IMR-90 (cell line): ENCODE data around the gene AGAP1. TPM values are rescaled to one million over a fixed set of nuclear protein-coding genes. Genes with fewer than 3 reads are reported as not detected.

Experiments
- ATAC-seq: fragments of 200-7000 bp; cut with Tn5 transposase; 2 replicates; pipeline ENCODE4 v1.9.1; 2020; ENCODE audit warnings: low read depth, mild to moderate bottlenecking, moderate library complexity
- BruUV-seq: library from RNA; stranded (reverse); fragments of 400-500 nt; replicated peaks from 2 replicates; lab custom pipeline; 2021; lab: Mats Ljungman, UMichigan
- CTCF ChIA-PET: fragments of 300-600 bp; formaldehyde crosslinking; extraction: SDS; loops from one replicate; lab custom pipeline; 2021; ENCODE audit warnings: antibody characterized with exemption; lab: Yijun Ruan, JAX
- POLR2A ChIA-PET: fragments of 300-600 bp; sonication (Branson Sonifier 250); formaldehyde crosslinking; loops from one replicate; lab custom pipeline; 2022; ENCODE audit warnings: antibody characterized with exemption; ENCODE audit not compliant: unreplicated experiment; lab: Charles Lee
- DNase-seq: peaks from one replicate; pipeline ENCODE4 v3.0.0; 2013
- H2AFZ ChIP-seq: replicated peaks from 2 replicates; pipeline ENCODE3; 2013; ENCODE audit warnings: low read length, mild to moderate bottlenecking; ENCODE audit not compliant: poor library complexity
- H2AK5ac ChIP-seq: 2 replicates; pipeline ENCODE4 v1.6.1; 2013; ENCODE audit warnings: low read depth, low read length, inconsistent platforms
- H2AK9ac ChIP-seq: replicated peaks from 2 replicates; pipeline ENCODE3; 2013; ENCODE audit warnings: mild to moderate bottlenecking, low read depth, low read length, moderate library complexity; ENCODE audit not compliant: poor library complexity
- H2BK120ac ChIP-seq: 2 replicates; pipeline ENCODE4 v1.6.1; 2013; ENCODE audit warnings: low read depth, low read length, inconsistent platforms
- H2BK15ac ChIP-seq: 3 replicates; pipeline ENCODE4 v1.6.1; 2013; ENCODE audit warnings: low read depth, low read length, inconsistent platforms
- H2BK20ac ChIP-seq: 2 replicates; pipeline ENCODE4 v1.6.1; 2013; ENCODE audit warnings: low read depth, mild to moderate bottlenecking, inconsistent platforms, low read length, moderate library complexity
- H2BK5ac ChIP-seq: 2 replicates; pipeline ENCODE4 v1.6.1; 2013; ENCODE audit warnings: mild to moderate bottlenecking, low read depth, low read length, inconsistent platforms; ENCODE audit not compliant: poor library complexity, severe bottlenecking
- H3K14ac ChIP-seq: replicated peaks from 2 replicates; pipeline ENCODE4 v1.6.1; 2013; ENCODE audit warnings: low read depth, low read length, inconsistent platforms
- H3K18ac ChIP-seq: 2 replicates; pipeline ENCODE4 v1.6.1; 2013; ENCODE audit warnings: low read depth, low read length, control low read depth
- H3K23ac ChIP-seq: 2 replicates; pipeline ENCODE4 v1.6.1; 2013; ENCODE audit warnings: low read depth, low read length, inconsistent platforms
- H3K27ac ChIP-seq: 2 replicates; pipeline ENCODE4 v1.5.1; 2013; ENCODE audit warnings: mild to moderate bottlenecking, control low read depth, low read length; ENCODE audit not compliant: insufficient read depth
- H3K27me3 ChIP-seq: 2 replicates; pipeline ENCODE4 v1.6.1; 2013; ENCODE audit warnings: low read length; ENCODE audit not compliant: control insufficient read depth, insufficient read depth
- H3K36me3 ChIP-seq: 2 replicates; pipeline ENCODE4 v1.6.1; 2013; ENCODE audit warnings: low read length, mixed read lengths; ENCODE audit not compliant: control insufficient read depth, insufficient read depth
- H3K4ac ChIP-seq: 2 replicates; pipeline ENCODE4 v1.6.1; 2013; ENCODE audit warnings: low read depth, low read length, inconsistent platforms
- H3K4me1 ChIP-seq: 2 replicates; pipeline ENCODE4 v1.6.1; 2013; ENCODE audit warnings: low read length, mixed read lengths; ENCODE audit not compliant: control insufficient read depth, insufficient read depth
- H3K4me2 ChIP-seq: 2 replicates; pipeline ENCODE4 v1.6.1; 2013; ENCODE audit warnings: low read depth, mild to moderate bottlenecking, control low read depth, low read length, moderate library complexity
- H3K4me3 ChIP-seq: 2 replicates; pipeline ENCODE4 v1.5.1; 2013; ENCODE audit warnings: low read depth, mild to moderate bottlenecking, control low read depth, low read length, moderate library complexity; ENCODE audit not compliant: insufficient read depth
- H3K56ac ChIP-seq: 2 replicates; pipeline ENCODE4 v1.6.1; 2013; ENCODE audit warnings: low read length, inconsistent platforms; ENCODE audit not compliant: insufficient read depth; ENCODE audit errors: extremely low read depth
- H3K79me1 ChIP-seq, 2 experiments: 2 replicates each; pipeline ENCODE4 v1.6.1; 2013; ENCODE audit warnings: low read length in 2 of 2, inconsistent platforms in 1 of 2, low read depth in 1 of 2
- H3K9ac ChIP-seq: 2 replicates; pipeline ENCODE4 v1.6.1; 2013; ENCODE audit warnings: low read depth, low read length, control low read depth
- H3K9me1 ChIP-seq: 2 replicates; pipeline ENCODE4 v1.6.1; 2013; ENCODE audit warnings: low read length, inconsistent platforms; ENCODE audit not compliant: insufficient read depth
- H3K9me3 ChIP-seq: 2 replicates; pipeline ENCODE4 v1.6.1; 2013; ENCODE audit warnings: low read length; ENCODE audit not compliant: control insufficient read depth, insufficient read depth
- H4K20me1 ChIP-seq: 2 replicates; pipeline ENCODE4 v1.6.1; 2013; ENCODE audit warnings: low read length, inconsistent platforms; ENCODE audit not compliant: insufficient read depth
- H4K5ac ChIP-seq: 2 replicates; pipeline ENCODE4 v1.6.1; 2013; ENCODE audit warnings: mild to moderate bottlenecking, low read depth, low read length, control low read depth
- H4K8ac ChIP-seq, 2 experiments: 2 replicates each; pipeline ENCODE4 v1.6.1; 2013; ENCODE audit warnings: low read depth in 2 of 2, low read length in 2 of 2, control low read depth in 1 of 2, inconsistent platforms in 1 of 2
- H4K91ac ChIP-seq: 2 replicates; pipeline ENCODE4 v1.6.1; 2013; ENCODE audit warnings: low read depth, low read length, inconsistent platforms; ENCODE audit not compliant: insufficient read depth
- FOS ChIP-seq: fragments of 150-350 bp; IDR thresholded peaks from 2 replicates; pipeline ENCODE4 v1.6.1; 2016; ENCODE audit warnings: low read depth, low read length
- WGBS, 2 experiments: methylation state at CpG; one replicate each; pipeline versions ENCODE4 v1.1.5 to v1.1.7; 2013; ENCODE audit warnings: missing lambda C conversion rate in 2 of 2; ENCODE audit not compliant: insufficient read length in 1 of 2; ENCODE audit errors: extremely low coverage in 2 of 2; 5-methylcytosine and 5-hydroxymethylcytosine counted together
- dilution Hi-C: fragments of 300-500 bp; cut with HindIII; formaldehyde crosslinking; loops from one replicate; pipeline ENCODE4 v1.14.3; 2018; ENCODE audit warnings: low sequenced_read_pairs; ENCODE audit not compliant: unreplicated experiment
- in situ Hi-C: fragments of 300-500 bp; cut with MboI; formaldehyde crosslinking; loops from 3 replicates; pipeline ENCODE4 v1.14.3; 2019; ENCODE audit warnings: low sequenced_read_pairs, inconsistent platforms, mixed read lengths
- intact Hi-C: fragments of 100-400 bp; cut with micrococcal nuclease; formaldehyde crosslinking; loops from 2 replicates; pipeline ENCODE4 v1.10.0; 2022
- polyA plus RNA-seq, 3 experiments: library from polyadenylated mRNA; depleted of rRNA; stranded (reverse); fragments of >200 nt; gene quantifications; 2 replicates each; pipeline ENCODE4 v1.2.3, GENCODE V29; 2012; ENCODE audit warnings: low replicate concordance in 1 of 3
- total RNA-seq: library from RNA; depleted of rRNA; stranded (reverse); fragments of >200 nt; gene quantifications from 2 replicates; pipeline ENCODE4 v1.2.3, GENCODE V29; 2012

Gene AGAP1
- total and polyA plus RNA-seq, 2 of the 4 experiments (the other 2 are of a cell fraction), result 15.1 to 16.4 TPM

GRCh38 chr2:236040600-236041328, 546.9 kb downstream of the AGAP1 start:
- WGBS, 2 experiments, result 76% methylated on average over 8 of the region's 21 CpGs; no CpG with 5 or more reads in 1 of the 2 experiments
- Histone ChIP-seq H4K5ac (no peak overlapping the region), H3K14ac (no peak overlapping the region), H2AK9ac (no peak overlapping the region), H3K23ac (no peak overlapping the region), H3K56ac (no peak overlapping the region), H2BK120ac (no peak overlapping the region), H3K27me3 (no peaks in the 10 kb centered on the region), H3K79me1 (no peaks in the 10 kb centered on the region), H3K4me2 (no peak overlapping the region), H2BK5ac (no peak overlapping the region), H4K91ac (no peak overlapping the region), H3K18ac (no peak overlapping the region), H2BK15ac (no peak overlapping the region), H2BK20ac (no peak overlapping the region), H3K9ac (no peak overlapping the region), H3K36me3 (peaks cover 7% of the 10 kb centered on the region), H3K4ac (no peak overlapping the region), H2AK5ac (no peak overlapping the region), H3K4me1 (no peaks in the 10 kb centered on the region), H4K8ac (no peak overlapping the region), H4K20me1 (no peaks in the 10 kb centered on the region; the same call in 1 of the 2 replicates), H3K4me3 (no peak overlapping the region), H3K9me3 (no peaks in the 10 kb centered on the region), H3K9me1 (no peaks in the 10 kb centered on the region), H2AFZ (no peak overlapping the region), H3K27ac (no peak overlapping the region)
- intact Hi-C loops (no loop called here), in situ Hi-C loops (no loop called here), dilution Hi-C loops (no loop called here)
- no peak for TF ChIP-seq FOS
- DNase-seq (no peak), ATAC-seq (no peak)
- CTCF ChIA-PET, result no interaction called here
- no TSS peak for BruUV-seq
- POLR2A ChIA-PET, result no interaction called here
